ENCODE data around the gene LIFR.

The LIFR gene

DNA sequence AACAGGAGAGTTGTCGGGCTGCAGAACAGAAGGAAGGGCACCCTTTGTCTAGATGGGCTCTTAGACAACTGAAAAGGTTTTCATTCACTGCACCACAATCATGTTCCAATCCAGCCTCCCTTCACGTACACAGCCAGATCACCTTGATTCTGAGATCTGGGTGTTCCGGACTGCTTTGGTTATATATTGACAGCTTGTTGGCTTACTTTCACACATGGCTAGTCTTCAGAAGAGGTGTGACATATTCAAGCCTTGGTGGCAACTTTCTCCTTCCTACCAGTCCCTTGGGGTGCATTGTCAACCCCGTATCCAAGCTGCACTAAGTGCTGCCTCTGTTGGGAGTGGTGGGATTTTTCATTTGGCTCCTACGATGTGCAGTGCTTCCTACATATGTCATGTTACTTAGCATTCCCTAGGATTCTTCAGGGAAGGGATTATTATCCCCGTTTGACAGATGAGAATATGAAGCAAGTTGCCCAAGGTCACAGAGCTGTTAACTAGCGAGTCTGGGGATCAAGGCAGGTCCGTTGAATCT is 100.6 kb downstream of the LIFR start:
- no peak overlapping the region for H3K4me2 ChIP-seq (ENCODE audit: low read depth, low read length, poor library complexity, severe bottlenecking)
- no peaks in the 10 kb centered on the region for H3K36me3 ChIP-seq (ENCODE audit: insufficient read depth, low read length)
- peaks cover 4% of the 10 kb centered on the region for H3K4me1 ChIP-seq (ENCODE audit: insufficient read depth, low read length, poor library complexity, severe bottlenecking)
- H3K27me3 ChIP-seq (ENCODE audit: insufficient read depth, low read length, poor library complexity, severe bottlenecking) = peaks cover 94% of the 10 kb centered on the region
- TF ChIP-seq, protein P1, sequence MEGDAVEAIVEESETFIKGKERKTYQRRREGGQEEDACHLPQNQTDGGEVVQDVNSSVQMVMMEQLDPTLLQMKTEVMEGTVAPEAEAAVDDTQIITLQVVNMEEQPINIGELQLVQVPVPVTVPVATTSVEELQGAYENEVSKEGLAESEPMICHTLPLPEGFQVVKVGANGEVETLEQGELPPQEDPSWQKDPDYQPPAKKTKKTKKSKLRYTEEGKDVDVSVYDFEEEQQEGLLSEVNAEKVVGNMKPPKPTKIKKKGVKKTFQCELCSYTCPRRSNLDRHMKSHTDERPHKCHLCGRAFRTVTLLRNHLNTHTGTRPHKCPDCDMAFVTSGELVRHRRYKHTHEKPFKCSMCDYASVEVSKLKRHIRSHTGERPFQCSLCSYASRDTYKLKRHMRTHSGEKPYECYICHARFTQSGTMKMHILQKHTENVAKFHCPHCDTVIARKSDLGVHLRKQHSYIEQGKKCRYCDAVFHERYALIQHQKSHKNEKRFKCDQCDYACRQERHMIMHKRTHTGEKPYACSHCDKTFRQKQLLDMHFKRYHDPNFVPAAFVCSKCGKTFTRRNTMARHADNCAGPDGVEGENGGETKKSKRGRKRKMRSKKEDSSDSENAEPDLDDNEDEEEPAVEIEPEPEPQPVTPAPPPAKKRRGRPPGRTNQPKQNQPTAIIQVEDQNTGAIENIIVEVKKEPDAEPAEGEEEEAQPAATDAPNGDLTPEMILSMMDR (conservative IDR thresholded peaks at IDR 0.05; ENCODE audit: low read length) = no peak
- no peak for TF ChIP-seq EZH2phosphoT487 (IDR thresholded peaks at IDR 0.05; ENCODE audit: borderline replicate concordance)
- H4K20me1 ChIP-seq (ENCODE audit: insufficient read depth, low read length, poor library complexity, severe bottlenecking) = no peaks in the 10 kb centered on the region
- no peaks in the 10 kb centered on the region for H3K9me2 ChIP-seq (replicated peaks; ENCODE audit: low read depth, low read length)
- no peaks in the 10 kb centered on the region for H3K9me3 ChIP-seq (ENCODE audit: insufficient read depth, low read depth, low read length)
- no peak overlapping the region for H2AFZ ChIP-seq (ENCODE audit: low read length)
- H3K79me2 ChIP-seq (ENCODE audit: insufficient read depth, low read length) = no peaks in the 10 kb centered on the region
- no peaks in the 10 kb centered on the region for H3F3A ChIP-seq (ENCODE audit: low read depth)
- H3K9ac ChIP-seq (ENCODE audit: low read depth, low read length, poor library complexity, severe bottlenecking) = no peak overlapping the region
- H3K4me3 ChIP-seq (ENCODE audit: low read length, poor library complexity, severe bottlenecking) = no peak overlapping the region

DNA sequence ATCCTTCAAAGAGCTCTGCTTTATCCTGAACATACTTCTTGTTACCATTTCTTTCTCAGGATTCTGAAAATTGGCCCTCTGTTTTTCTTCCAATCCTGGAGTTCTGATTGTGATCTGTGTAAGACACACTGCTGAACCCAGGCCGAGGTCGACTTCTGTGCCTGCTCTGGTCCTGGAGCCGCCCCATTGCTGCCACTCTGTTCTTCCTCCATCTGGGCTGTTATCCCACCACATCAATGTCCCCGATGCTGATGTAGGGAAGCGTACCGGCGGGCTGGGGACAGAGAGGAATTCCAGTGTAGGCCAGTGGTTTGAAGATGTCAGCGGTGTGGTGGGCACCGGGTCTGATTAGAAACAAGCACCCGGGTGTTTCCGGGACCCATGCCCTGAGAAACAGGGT is 102.5 kb downstream of the LIFR start:
- TF ChIP-seq EZH2phosphoT487 (IDR thresholded peaks at IDR 0.05; ENCODE audit: borderline replicate concordance) = no peak
- TF ChIP-seq, protein P1 (conservative IDR thresholded peaks at IDR 0.05; ENCODE audit: low read length) = no peak
- H3K9ac ChIP-seq (ENCODE audit: low read depth, low read length, poor library complexity, severe bottlenecking) = no peak overlapping the region
- H3K4me3 ChIP-seq (ENCODE audit: low read length, poor library complexity, severe bottlenecking) = no peak overlapping the region
- no peaks in the 10 kb centered on the region for H3K9me3 ChIP-seq (ENCODE audit: insufficient read depth, low read depth, low read length)
- H3K4me1 ChIP-seq (ENCODE audit: insufficient read depth, low read length, poor library complexity, severe bottlenecking) = peaks cover 4% of the 10 kb centered on the region
- no peaks in the 10 kb centered on the region for H3F3A ChIP-seq (ENCODE audit: low read depth)
- no peaks in the 10 kb centered on the region for H3K79me2 ChIP-seq (ENCODE audit: insufficient read depth, low read length)
- peaks cover 94% of the 10 kb centered on the region for H3K27me3 ChIP-seq (ENCODE audit: insufficient read depth, low read length, poor library complexity, severe bottlenecking)
- H4K20me1 ChIP-seq (ENCODE audit: insufficient read depth, low read length, poor library complexity, severe bottlenecking) = no peaks in the 10 kb centered on the region
- H2AFZ ChIP-seq (ENCODE audit: low read length) = no peak overlapping the region
- peak overlapping the region; percentile 35 for H3K4me2 ChIP-seq (ENCODE audit: low read depth, low read length, poor library complexity, severe bottlenecking)
- H3K9me2 ChIP-seq (replicated peaks; ENCODE audit: low read depth, low read length) = no peaks in the 10 kb centered on the region
- no peaks in the 10 kb centered on the region for H3K36me3 ChIP-seq (ENCODE audit: insufficient read depth, low read length)

DNA sequence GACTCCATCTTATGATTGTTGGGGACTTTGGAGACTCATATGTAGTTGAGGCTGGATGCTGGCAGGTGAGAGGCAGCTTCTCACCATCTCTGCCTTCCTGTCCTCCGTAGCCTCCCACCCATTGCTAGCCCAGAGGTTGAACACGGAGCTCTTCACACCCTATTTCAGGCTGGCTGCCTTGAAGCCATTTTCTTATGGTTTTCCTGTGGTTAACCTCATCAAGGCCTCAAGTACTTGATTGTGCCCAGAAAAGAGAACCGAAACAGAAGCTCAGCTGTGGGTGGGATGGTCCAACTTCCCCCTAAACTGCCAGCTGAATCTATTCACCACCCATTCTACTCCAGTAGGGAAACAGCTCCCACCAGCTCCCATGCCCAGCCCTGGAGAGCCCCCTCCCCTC is 102.9 kb downstream of the LIFR start:
- Histone ChIP-seq H3K36me3 (ENCODE audit: insufficient read depth, low read length) (no peaks in the 10 kb centered on the region), H3K9ac (ENCODE audit: low read depth, low read length, poor library complexity, severe bottlenecking) (no peak overlapping the region), H3K27me3 (ENCODE audit: insufficient read depth, low read length, poor library complexity, severe bottlenecking) (peaks cover 94% of the 10 kb centered on the region), H3K4me1 (ENCODE audit: insufficient read depth, low read length, poor library complexity, severe bottlenecking) (peaks cover 4% of the 10 kb centered on the region), H3K4me3 (ENCODE audit: low read length, poor library complexity, severe bottlenecking) (no peak overlapping the region), H2AFZ (ENCODE audit: low read length) (no peak overlapping the region), H3K4me2 (ENCODE audit: low read depth, low read length, poor library complexity, severe bottlenecking) (peak overlapping the region; percentile 35), H3K9me3 (ENCODE audit: insufficient read depth, low read depth, low read length) (no peaks in the 10 kb centered on the region), H3F3A (ENCODE audit: low read depth) (no peaks in the 10 kb centered on the region), H4K20me1 (ENCODE audit: insufficient read depth, low read length, poor library complexity, severe bottlenecking) (no peaks in the 10 kb centered on the region), H3K9me2 (replicated peaks; ENCODE audit: low read depth, low read length) (no peaks in the 10 kb centered on the region), H3K79me2 (ENCODE audit: insufficient read depth, low read length) (no peaks in the 10 kb centered on the region)
- TF ChIP-seq, protein P1 (conservative IDR thresholded peaks at IDR 0.05; ENCODE audit: low read length) = no peak
- peak; percentile 95 for TF ChIP-seq EZH2phosphoT487 (IDR thresholded peaks at IDR 0.05; ENCODE audit: borderline replicate concordance)

All from Loucy (cell line).